ENCODE results near the gene TIGD1.
"Not testable (repeated sequence)": the region's sequence is repeated elsewhere in the genome, so short reads cannot be mapped to it uniquely, and the experiment has no call there.

Gene TIGD1

DNA sequence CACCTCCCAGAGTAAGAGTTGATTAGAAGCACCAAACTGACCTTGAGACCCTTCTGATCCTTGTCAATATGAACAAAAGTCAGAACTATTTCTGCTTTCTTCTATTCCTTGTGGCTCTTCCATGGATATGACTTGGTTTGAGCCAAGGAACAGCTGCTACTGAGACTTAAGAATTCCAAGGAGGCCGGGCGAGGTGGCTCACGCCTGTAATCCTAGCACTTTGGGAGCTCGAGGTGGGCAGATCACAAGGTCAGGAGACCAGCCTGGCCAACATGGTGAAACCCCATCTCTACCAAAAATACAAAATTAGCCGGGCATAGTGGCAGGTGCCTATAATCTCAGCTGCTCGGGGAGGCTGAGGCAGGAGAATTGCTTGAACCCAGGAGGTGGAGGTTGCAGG is 20.1 kb upstream of the TIGD1 start:
- not testable (repeated sequence) for DNase-seq, ATAC-seq

DNA sequence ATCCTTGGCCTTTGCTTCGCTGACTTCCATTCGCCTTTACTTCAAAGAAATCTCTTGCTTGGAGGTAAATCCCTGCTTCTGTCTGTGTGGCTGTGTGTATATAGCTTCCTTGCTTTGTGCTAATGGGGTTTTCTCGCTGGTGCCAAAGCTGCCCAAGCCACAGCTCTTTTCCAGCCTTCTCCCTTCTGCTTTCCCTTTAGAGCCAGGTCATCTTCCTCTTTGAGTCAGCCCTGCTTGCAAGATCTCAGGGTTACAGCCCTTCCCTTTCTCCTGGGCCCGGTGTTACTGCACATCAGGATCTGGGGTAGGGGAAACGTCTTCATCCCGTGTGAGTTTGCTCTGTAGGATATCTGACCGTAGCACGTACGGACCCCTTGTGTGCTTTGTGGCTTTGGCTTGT is 19.2 kb upstream of the TIGD1 start:
- DNase-seq (no peak), ATAC-seq (no peak)

- no peak for ATAC-seq
Measured at GRCh38 chr2:232568161-232568560, 17.8 kb upstream of the TIGD1 start.

DNA sequence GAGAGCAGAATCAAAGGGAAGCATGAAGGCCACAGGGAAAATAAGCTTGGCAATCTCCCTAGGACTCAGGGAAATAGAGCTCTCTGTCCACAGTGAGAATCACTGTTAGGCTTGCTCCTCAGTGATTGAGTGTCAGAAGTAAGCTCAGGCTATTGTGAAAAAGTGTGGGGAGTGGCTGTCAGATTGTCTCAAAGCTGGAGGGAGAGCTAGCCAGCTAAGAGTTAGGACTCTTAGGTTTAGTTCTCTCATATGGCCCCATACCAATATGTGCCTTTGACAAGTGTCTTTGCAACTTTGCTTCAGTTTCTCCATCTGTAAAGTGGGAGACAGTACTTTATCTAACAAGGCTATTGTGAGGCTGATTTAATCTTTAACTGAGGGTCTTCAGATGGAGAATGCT is 17.4 kb upstream of the TIGD1 start:
- ATAC-seq (no peak), DNase-seq (no peak)

More at GRCh38 chr2:232568161-232568560, 17.8 kb upstream of the TIGD1 start:
- no peak for DNase-seq

- ATAC-seq: no peak
- no peak for DNase-seq
Measured at GRCh38 chr2:232563580-232563979, 13.2 kb upstream of the TIGD1 start.

DNA sequence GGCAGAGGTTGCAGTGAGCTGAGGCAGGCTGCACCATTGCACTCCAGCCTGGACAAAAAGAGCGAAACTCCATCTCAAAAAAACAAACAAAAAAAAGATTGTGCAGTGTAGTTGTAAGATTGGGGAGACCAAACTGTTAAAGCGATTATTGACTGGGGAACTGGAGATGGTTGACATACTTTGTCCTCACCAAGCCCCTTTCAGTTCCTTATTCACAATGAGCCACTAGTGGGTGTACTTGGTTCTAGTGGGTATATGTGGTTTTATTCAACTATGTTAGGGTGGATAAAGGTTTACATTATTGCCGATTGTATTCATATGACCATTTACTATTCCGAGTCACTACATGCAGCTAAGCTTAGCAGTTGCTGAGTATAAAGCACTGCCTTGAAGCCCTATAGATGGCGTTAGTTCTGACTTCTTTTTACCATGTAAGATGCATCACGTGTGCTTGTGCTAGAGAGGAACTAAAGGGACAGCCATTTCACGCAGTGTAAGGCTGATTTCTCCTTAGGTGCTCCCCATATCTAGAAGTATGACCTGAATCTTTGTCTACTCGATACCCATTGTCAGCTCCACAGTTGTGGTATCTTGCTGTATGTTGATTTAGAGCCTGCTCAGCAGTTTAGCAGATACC is 12.3 kb upstream of the TIGD1 start:
- ATAC-seq (no peak), DNase-seq (no peak)

- DNase-seq (no peak), ATAC-seq (no peak)
Measured at GRCh38 chr2:232556426-232556825, 6.1 kb upstream of the TIGD1 start.

GRCh38 chr2:232551776-232552175 is 1.4 kb upstream of the TIGD1 start:
- no peak for ATAC-seq
- DNase-seq: no peak

- no peak for ATAC-seq
- DNase-seq: no peak
Measured at GRCh38 chr2:232551250-232551638, 887 bp upstream of the TIGD1 start.

DNA sequence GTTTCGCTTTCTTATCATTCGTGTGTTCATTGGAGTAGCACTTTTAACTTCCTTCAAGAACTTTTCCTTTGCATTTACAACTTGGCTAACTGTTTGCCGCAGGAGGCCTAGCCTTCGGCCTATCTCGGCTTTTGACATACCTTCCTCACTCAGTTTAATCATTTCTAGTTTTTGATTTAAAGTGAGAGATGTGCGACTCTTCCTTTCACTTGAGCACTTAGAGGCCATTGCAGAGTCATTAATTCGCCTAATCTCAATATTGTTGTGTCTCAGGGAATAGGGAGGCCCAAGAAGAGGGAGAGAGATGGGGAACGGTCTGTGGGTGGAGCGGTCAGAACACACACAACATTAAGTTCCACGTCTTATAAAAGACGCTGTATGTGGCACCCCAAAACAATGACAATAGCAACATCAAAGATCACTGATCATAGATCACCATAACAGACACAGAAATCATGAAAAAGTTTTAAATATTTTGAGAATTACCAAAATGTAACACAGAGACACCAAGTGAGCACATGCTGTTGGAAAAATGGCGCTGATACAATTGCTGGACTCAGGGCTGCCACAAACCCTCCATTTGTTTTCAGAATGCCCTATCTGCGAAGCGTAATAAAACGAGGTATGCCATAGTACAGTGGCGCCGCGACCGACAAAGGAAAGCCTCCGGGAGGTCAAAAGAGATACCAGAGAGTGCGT is 553 bp downstream of the TIGD1 start:
- ATAC-seq (no peak), DNase-seq (no peak)

- ATAC-seq: no peak
- no peak for DNase-seq
Measured at GRCh38 chr2:232547991-232548390, 2.4 kb downstream of the TIGD1 start.

DNA sequence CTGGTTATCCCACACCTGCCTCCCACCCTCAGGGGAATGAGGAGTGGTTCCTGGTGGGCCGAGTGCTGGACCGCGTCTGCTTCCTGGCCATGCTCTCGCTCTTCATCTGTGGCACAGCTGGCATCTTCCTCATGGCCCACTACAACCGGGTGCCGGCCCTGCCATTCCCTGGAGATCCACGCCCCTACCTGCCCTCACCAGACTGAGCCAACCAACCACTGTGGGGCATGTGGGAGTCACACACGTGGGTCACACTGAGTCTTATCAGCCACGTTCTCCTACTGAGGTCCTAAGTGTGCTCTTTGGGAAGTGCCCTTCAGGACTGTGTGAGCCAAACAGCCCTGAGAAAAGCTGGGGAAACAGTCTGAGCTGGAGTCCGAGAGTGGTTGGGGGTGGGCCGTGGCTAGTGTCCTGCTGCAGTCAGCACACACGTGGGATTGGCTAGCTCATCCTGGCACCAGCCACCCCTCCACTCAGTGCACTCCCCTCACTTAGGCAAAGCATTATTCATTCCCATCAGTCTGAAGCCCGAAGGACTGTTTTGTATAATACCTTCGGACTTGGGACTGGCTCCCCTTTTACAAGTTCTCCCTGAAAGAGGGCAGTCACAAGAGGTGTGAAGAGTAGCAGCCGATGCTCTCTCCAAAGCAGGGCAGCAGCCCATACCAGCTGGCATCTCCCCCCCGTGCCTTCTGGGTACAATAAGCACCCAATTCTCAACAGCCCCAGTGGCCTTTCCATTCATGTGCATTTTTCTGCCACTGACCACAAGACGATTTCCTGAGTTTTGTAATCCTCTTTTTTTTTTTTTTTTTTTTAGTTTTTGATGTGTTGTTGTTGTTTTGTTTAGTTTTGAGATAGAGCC is 4.6 kb downstream of the TIGD1 start:
- DNase-seq (no peak), ATAC-seq (no peak)

GRCh38 chr2:232544674-232545073 is 5.7 kb downstream of the TIGD1 start:
- ATAC-seq (no peak), DNase-seq (no peak)

DNA sequence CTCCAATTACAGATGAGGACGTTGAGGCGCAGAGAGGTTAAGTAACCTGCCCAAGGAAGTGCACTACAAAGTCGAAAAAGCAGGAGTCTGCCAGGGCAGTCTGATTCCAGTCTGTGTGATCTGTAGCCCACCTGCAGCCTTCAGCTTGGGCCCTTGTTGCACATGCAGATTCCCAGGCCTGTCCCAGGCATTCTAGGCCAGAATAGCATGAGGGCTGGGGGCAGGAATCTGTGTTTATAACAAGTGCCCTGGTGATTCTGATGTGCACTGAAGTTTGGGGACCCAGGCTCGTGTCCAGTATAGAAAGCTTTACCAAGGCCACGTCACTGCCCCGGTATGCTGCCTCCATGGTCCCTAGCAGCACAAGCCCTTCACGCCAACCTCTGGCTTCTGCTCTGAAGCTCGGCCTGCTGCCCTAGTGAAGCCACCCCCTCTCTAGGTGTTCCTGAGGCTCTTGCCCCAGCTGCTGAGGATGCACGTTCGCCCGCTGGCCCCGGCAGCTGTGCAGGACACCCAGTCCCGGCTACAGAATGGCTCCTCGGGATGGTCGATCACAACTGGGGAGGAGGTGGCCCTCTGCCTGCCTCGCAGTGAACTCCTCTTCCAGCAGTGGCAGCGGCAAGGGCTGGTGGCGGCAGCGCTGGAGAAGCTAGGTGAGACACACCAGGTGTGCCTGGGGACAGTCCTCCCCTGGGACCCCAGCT is 6.3 kb downstream of the TIGD1 start:
- DNase-seq (no peak), ATAC-seq (no peak)

GRCh38 chr2:232543491-232543890 is 6.9 kb downstream of the TIGD1 start:
- ATAC-seq (no peak), DNase-seq (no peak)

DNA sequence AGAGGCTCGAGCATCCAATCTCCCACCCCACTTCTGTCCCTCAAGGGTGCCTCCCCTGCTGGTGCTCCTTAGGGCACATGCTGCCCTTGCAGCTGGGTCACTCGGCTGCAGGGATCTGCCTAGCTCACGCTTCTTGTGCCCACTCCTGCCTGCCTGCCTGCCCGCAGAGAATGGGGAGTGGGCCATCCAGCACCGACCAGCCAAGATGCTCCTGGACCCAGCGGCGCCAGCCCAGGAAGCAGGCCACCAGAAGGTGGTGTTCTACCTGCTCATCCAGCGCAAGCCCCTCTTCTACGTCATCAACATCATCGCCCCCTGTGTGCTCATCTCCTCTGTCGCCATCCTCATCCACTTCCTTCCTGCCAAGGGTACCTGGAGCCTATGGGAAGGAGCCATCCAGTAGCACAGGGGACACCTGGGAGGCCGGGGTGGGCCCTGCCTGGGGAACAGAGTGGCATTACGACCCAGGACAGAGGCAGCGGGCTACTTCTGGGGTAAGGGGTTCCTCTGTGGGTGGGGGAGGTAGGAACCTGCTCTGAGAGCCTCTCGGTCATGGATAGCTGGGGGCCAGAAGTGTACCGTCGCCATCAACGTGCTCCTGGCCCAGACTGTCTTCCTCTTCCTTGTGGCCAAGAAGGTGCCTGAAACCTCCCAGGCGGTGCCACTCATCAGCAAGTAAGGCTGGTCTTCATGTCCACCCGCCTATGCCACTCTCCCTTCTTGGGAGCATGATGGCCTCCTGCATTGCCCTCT is 7.5 kb downstream of the TIGD1 start:
- ATAC-seq: no peak
- no peak for DNase-seq

DNA sequence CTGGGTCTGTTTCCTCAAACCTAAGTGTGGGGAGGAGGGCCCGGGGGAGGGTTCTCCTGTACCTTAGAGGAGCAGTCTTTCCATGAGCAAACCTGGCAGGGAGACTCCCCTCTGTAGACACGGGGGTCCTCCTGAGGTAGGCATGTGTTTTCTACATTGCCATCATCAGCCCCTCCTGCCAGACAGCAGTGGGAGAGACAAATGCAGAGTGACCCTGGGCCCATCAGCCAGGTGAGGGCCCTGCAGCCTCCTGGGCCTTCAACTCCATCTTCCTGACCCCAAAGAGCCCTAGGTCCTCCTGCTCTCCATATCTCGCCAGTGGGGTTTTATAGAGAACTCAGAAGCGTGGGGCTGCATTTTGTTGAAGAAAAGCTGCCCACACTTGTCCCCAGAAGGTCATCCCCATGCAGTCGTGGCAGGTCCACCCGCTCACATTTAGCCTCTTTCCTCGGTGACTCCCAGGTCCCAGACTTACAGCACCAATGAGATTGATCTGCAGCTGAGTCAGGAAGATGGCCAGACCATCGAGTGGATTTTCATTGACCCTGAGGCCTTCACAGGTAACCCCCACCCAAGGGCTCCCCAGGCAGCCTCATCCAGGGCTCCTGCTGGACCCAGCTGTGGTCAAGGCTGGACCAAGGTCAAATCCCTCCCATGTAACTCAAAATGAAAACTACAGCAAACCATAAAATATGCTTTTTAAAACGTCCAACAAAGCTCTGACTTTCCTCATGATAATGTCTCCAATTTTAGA is 8.2 kb downstream of the TIGD1 start:
- ATAC-seq: no peak
- no peak for DNase-seq

GRCh38 chr2:232541195-232541960 is 9.0 kb downstream of the TIGD1 start:
- no peak for DNase-seq
- no peak for ATAC-seq

DNA sequence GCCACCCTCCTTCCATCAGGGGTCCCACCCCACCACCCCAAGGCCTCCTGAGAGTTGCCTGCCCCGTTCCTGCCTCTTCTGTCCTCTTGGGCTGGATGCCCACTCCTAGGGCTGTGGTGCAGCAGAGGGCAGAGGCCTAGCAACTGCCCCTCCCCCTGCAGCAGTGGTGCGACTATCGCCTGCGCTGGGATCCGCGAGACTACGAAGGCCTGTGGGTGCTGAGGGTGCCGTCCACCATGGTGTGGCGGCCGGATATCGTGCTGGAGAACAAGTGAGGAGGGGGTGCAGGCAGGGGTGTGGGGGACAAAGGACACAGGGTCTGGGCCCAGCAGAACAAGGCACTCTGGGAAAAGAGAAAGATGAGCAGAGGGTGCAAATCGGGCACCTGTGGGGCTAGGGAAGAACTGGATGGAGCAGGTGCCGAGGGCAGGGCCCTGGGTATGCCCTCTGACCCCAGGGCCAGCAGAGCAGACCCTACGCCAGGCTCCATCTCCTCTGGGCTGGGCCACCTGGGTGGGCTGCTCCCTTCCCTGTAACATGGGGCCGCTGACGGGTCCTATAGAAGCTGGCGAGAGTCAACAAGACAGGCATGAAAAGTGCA is 9.8 kb downstream of the TIGD1 start:
- ATAC-seq: no peak

More for the DNA sequence above, 9.8 kb downstream of the TIGD1 start:
- no peak for DNase-seq
